GM12801 (cell line): ENCODE data around the gene WBP11.

Experiments
- TF ChIP-seq, protein P1 (sequence below): IDR thresholded peaks from one replicate; pipeline ENCODE4 v1.5.1; 2011; ENCODE audit warnings: control low read depth; ENCODE audit not compliant: insufficient read length; ENCODE audit errors: extremely low read depth

The WBP11 gene

GRCh38 chr12:14824012-14824634 lies 20.8 kb upstream of the WBP11 start:
- TF ChIP-seq, protein P1, sequence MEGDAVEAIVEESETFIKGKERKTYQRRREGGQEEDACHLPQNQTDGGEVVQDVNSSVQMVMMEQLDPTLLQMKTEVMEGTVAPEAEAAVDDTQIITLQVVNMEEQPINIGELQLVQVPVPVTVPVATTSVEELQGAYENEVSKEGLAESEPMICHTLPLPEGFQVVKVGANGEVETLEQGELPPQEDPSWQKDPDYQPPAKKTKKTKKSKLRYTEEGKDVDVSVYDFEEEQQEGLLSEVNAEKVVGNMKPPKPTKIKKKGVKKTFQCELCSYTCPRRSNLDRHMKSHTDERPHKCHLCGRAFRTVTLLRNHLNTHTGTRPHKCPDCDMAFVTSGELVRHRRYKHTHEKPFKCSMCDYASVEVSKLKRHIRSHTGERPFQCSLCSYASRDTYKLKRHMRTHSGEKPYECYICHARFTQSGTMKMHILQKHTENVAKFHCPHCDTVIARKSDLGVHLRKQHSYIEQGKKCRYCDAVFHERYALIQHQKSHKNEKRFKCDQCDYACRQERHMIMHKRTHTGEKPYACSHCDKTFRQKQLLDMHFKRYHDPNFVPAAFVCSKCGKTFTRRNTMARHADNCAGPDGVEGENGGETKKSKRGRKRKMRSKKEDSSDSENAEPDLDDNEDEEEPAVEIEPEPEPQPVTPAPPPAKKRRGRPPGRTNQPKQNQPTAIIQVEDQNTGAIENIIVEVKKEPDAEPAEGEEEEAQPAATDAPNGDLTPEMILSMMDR = no peak

- TF ChIP-seq, protein P1 = no peak
Observed at GRCh38 chr12:14814014-14814413, 10.7 kb upstream of the WBP11 start, which contains the start of gene SMCO3. SMCO3 (minus strand) TSS chr12:14814182; CDS start chr12:14806680, 7,502 bp downstream.

GRCh38 chr12:14811486-14811885 lies 8.2 kb upstream of the WBP11 start:
- TF ChIP-seq, protein P1 = no peak

DNA sequence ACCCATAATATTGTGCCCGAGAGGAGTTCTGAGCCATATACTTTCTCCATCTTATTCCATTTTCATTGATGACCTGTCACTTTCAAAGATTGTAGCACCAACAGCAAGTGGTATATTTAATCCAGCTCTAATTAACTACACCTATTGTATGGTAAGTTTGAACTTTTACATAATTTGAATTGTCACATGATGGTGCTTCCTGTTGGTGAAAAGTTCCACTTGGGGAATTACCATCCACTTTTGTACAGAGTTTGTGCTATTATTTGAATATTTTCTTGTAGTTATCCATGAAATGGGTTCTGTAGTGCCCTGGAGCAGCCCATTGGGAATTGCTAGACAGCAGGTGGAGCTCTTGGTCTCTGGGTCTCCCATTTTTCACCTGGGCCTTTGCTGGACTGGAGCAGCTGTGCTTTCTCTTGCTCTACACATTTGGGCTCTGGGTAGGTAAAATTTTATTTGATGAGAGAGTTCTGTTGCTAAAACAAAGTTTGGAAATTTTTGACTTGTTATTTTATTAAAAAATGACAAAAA lies 7.7 kb upstream of the WBP11 start:
- TF ChIP-seq, protein P1 = no peak

- TF ChIP-seq, protein P1 = no peak
Observed at GRCh38 chr12:14810167-14810952, 7.1 kb upstream of the WBP11 start.

DNA sequence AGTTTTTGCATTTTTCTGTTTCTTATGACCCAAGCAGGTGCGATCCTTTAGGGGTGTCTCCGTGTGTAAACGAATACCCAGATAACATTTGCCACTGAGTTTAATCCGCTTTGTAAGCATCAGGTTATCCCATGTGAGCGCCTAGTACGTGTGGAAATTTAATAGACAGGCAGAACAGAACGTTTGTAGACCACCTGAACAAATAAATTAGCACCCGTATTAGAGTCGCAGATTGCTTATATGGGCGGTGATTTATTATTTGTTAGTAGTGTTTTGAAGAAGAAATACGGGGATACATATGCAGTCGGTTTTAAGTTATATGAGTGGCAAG lies 517 bp upstream of the WBP11 start:
- TF ChIP-seq, protein P1 = no peak

DNA sequence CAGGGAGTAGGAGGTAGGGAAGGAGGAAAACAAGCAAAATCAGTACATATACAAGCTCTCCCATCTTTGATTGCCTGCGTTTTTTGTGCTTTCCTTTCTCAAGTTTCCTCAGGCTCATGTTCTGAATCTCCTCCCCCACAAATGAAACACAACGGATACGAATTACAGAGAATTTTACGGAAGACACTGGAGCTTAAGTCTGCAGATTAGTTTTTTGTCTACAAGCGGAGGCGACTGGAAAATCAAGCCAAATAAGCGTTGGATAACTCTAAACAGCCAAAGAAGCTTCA lies 612 bp downstream of the WBP11 start:
- TF ChIP-seq, protein P1 = no peak
